Activated naive CD4-positive, alpha-beta T cell (primary cell): ENCODE measurements around the gene TBC1D3E.
"Not testable (repeated sequence)": the region's sequence is repeated elsewhere in the genome, so short reads cannot be mapped to it uniquely, and the experiment has no call there.

ENCODE experiments used
- DNase-seq, 4 experiments: peaks; one replicate each; lab custom pipeline; 2025; lab: John Stamatoyannopoulos, UW

TBC1D3E gene

DNA sequence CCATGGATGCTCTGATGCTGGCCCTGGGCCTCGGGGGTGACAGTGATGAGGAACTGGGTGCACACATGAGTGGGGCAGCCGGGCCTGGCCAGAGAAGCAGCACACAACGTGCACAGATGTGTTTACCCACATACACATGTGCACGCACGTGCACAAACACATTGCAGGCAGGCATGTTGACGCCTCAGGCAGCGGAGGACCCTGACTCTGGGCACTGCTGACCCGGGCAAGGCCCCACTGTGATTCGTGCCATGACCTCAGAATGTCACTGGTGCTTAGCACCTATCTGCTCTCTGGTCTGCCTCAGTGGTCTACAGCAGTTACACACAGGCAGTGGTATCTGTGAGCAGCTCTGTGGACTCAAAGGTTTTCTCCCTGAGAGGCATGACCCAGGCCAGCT, at the start of gene TBC1D3E:
Gene TBC1D3E, plus strand, starts transcription at position 301 of the 400 bp plus-strand sequence. CDS start 1,545 bp downstream, outside the sequence.
- DNase-seq, result not testable (repeated sequence)

DNA sequence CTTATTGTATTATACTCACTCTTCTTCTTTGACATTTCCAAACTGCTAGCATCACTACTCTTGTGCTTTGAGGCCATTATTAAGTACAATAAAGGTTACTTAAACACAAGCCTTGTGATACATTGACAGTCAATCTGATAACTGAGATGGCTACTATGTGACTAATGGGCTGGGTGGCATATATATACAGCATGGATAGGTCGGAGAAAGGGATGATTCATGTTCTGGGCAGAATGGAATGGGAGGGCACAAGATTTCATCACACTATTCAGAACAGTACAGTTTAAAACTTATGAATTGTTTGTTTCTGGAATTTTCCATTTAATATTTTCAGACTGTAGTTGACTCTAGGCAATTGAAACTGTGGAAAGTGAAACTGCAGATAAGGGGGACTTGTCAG, 40.4 kb upstream of the TBC1D3E start:
- not testable (repeated sequence) for DNase-seq

DNA sequence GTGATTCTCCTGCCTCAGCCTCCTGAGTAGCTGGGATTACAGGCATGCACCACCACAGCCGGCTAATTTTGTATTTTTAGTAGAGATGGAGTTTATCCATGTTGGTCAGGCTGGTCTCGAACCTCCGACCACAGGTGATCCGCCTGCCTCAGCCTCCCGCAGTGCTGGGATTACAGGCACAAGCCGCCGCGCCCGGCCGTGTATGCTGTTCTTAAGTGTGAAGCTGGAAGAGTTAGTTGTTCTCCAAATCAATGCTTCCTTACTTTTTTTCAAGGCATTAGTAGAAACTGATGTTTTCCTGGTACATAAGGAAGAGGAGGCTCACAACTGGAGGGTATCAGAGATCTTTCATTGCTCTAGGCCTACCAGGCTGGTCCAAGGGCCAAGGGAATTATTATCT, 39.6 kb upstream of the TBC1D3E start:
- DNase-seq, result not testable (repeated sequence)

DNA sequence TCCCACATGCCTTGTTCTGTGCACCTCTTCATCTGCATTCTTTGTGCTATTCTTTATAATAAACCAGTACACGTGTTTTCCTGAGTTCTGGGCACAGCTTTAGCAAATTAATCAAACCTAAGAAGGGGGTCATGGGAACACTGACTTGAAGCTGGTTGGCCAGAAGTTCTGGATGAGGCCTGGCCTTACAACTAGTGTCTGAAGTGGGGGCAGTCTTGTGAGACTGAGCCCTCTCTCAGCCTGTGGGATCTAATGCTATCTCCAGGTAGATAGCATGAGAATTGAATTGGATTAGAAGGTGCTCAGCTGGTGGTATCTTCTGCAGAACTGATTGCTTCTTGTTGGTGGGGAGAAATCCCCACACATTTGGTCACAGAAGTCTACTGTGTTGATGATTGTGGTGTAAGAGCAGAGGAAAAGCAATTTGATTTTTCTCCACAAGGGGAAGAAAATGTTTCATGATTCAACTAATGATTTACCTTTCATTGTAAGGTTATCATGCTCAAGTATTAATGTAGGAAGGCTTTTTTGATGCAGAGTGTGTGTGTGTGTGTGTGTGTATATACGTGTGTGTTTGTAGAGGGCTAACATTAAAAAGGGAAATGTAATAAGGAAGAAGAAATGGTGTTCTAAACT, 33.6 kb upstream of the TBC1D3E start:
- not testable (repeated sequence) for DNase-seq

DNA sequence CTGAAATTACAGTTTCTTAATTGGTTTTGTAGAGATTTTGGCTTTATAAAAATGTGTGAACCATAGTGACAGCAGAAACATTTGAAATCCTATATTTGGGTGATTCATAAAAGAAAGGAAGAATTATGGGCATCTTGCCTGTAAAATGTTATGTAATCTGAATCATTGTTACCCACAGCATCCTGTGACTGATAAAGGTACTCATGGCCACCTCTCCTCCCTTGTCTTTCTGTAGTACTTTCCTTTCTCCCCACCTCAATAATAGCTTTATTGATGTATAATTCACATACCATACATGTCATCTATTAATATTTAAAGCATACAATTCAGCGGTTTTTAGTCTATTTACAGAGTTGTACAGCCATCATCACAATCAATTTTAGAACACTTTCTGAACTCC, 28.5 kb upstream of the TBC1D3E start:
- not testable (repeated sequence) for DNase-seq

GRCh38 chr17:38119829-38120228, 7.9 kb upstream of the TBC1D3E start:
- not testable (repeated sequence) for DNase-seq

- DNase-seq, result not testable (repeated sequence)
Observed at GRCh38 chr17:38134860-38135259, 7.1 kb downstream of the TBC1D3E start.
